Measurements from ENCODE around the gene SETBP1.

Gene SETBP1

DNA sequence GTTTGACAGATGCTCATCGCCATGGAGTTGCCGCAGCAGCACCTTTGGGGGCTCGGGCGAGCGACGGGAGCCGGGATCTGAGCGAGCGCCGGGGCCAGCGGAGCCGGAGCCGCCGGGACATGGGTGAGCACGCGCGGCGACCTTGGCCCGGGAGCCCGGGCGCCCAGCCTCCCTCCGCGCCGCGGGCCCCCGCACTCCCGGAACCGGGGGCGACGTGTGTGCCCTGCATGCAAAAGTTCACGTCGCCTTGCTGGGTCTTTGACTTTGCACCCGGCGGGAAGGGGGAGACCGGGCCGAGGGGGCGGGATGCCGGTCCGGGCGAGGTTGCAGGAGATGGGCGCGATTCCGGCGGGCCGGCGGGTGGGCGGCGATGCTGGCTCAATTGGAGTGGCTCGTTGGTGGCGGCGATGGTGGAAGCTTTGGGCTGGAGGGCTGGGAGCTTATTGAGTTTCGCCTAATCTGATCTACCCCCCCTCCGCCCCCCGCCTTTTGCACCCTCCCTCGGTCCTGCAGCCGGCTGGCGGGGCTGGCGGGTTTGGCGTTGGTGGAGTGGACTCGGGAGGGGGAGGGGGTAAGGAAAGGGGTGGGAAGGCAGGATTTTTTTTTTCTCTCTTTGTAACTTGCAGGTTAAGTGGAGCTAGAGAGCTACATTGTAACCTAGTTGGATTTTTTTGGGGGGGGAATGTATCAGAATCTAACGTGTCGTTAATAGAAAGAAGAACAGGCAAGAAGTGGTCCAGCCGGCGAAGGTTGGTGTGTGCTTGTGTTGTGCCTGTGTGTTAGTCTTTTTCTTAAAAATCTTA is at the start of gene SETBP1:
SETBP1 (plus strand) TSS at position 616 of the 803 bp plus-strand sequence. CDS start 20,459 bp downstream, outside the sequence.
- no peak for DNase-seq (ENCODE audit: low read depth)

- DNase-seq (ENCODE audit: low read depth), result no peak
These were observed 48.1 kb upstream of the SETBP1 start for GRCh38 chr18:44632469-44633145.

GRCh38 chr18:44635546-44635945 is 45.1 kb upstream of the SETBP1 start:
- no peak for DNase-seq (ENCODE audit: low read depth)

DNA sequence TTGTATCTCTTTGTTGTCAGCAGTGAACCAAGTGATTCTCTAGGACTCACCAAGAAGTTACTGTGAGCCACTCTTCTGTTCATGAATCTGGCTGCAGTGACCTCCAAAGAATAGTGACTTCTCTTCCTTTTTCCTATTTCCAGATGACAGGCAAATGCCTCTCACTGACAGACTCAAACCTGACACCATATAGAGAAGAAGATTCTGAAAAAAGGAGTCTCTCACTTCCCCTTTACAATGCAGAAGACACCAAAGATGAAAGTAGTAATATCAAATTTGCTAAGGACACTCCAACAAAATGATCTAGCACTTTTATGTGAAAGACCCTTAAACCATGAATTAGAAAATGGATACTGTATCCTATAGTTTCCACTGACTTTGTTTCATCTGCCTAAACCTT is 44.4 kb upstream of the SETBP1 start:
- no peak for DNase-seq (ENCODE audit: low read depth)

GRCh38 chr18:44637210-44638033 is 43.3 kb upstream of the SETBP1 start:
- no peak for DNase-seq (ENCODE audit: low read depth)

- no peak for DNase-seq (ENCODE audit: low read depth)
These were observed 42.6 kb upstream of the SETBP1 start for GRCh38 chr18:44638034-44638540.

- DNase-seq (ENCODE audit: low read depth), result no peak
These were observed 41.9 kb upstream of the SETBP1 start for GRCh38 chr18:44638811-44639210.

GRCh38 chr18:44643004-44643403 is 37.7 kb upstream of the SETBP1 start:
- no peak for DNase-seq (ENCODE audit: low read depth)

DNA sequence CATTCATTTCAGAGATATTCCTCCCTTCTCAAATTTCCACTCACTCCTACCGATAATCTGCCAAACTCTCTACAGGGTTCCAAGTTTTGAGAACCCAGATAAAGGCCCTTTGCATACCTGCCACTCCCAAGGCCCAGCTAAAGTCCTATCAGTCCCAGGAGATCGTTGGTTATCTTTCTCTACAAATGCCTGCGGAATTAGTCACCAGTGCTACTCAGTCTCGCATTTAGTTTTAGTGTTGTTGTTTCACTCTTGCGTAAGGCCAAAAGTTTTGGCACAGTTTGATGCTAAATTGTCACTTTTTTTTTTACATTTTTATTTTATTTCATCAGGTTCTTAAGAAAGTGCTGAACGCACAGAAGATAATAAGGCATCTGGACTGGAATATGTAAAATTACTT is 29.2 kb upstream of the SETBP1 start:
- peak; percentile 62 for DNase-seq (ENCODE audit: low read depth)

DNA sequence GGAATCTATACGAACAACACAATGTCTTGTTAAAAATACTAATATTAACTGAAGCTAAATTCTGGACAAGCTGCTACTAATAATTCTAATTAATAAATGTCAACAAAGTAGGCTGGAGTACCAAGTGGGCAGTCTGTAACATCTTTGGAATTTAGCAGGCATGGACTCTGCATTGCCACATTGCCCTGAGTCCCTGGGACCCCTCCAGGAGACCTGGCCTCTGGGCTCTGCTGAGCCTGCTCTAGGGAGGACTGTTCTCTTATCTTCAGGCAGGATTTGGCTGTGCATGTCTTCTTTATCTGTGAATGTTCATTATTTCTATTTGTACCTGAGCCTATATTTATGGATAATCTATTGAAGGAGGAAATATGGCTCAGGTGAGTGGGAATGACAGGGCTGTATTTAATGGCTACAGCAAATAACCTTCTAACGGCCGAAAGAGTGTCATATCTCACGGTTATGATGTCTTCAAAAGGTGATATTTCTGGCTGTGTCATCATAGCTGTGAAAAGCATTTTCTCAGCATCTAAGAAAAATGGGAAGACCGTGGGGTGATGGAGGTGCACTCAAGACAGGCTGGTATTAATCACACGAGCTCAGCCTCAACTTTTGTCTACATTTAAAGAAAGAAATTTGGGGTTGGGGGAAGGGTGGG is 28.6 kb upstream of the SETBP1 start:
- no peak for DNase-seq (ENCODE audit: low read depth)

DNA sequence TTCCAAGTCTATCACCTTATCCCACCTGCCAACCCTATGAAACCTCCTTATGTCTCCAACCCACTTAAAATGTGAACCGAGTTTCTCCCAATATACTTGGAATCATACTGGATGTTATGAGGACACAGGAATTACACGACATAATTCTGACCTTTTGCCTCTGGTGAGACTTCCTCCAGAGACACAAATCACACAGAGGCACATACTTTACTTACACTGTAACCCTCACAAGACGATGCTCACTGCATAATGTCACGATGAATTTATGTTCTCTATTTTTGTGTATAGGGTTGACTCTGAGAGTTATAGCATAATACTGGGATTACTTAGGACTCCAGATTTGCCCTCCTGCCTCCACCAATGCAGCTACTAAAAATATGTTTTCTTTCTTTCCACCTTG is 28.0 kb upstream of the SETBP1 start:
- no peak for DNase-seq (ENCODE audit: low read depth)

- peak; percentile 18 for DNase-seq (ENCODE audit: low read depth)
These were observed 26.1 kb upstream of the SETBP1 start for GRCh38 chr18:44654573-44654972.

DNA sequence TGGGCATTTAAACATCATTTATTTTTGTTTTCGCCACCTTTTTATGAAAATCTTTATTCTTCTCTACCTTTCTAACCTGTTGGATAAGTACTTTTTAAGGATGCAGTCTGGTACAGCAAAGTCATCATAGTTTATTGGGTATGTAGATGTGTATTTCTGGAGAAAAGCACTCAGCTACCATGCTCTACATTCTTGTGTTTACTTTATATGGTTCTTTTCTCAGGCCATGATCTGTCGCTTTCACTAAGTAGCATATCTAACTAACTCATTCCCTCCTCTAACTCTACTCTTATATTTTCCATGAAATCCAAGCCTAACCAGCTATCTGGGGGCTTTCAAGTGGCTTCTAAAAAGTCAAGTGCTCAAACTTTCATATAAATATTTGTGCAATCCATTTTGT is 25.3 kb upstream of the SETBP1 start:
- no peak for DNase-seq (ENCODE audit: low read depth)

- DNase-seq (ENCODE audit: low read depth), result no peak
These were observed 20.9 kb upstream of the SETBP1 start for GRCh38 chr18:44659771-44660170.

GRCh38 chr18:44668270-44668975 is 12.3 kb upstream of the SETBP1 start:
- DNase-seq (ENCODE audit: low read depth), result no peak

- DNase-seq (ENCODE audit: low read depth), result no peak
These were observed 8.8 kb upstream of the SETBP1 start for GRCh38 chr18:44671914-44672313.

DNA sequence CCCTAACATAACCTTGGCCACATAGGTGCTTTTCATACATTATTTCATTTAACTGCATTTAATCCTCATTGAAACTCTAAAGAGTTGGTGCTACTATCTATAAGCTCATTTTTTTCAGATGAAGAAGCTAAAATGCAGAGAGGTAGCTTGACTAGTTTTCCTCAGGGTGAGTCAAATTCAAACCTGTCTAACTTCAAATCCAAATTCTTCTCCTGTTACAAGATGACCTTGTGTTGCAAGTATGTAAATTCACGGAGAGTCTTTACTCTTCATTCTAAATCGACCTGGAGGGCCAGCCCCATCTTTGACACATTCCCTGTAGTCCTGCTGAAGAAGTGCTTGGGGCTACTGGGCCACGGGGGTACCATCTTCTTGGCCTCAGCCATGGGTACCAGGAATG is 8.2 kb upstream of the SETBP1 start:
- no peak for DNase-seq (ENCODE audit: low read depth)

GRCh38 chr18:44673256-44673880 is 7.3 kb upstream of the SETBP1 start:
- no peak for DNase-seq (ENCODE audit: low read depth)

- DNase-seq (ENCODE audit: low read depth), result no peak
These were observed 2.8 kb upstream of the SETBP1 start for GRCh38 chr18:44677933-44678332.

GRCh38 chr18:44678725-44679055 is 2.0 kb upstream of the SETBP1 start:
- DNase-seq (ENCODE audit: low read depth), result no peak
